Measurements from ENCODE around the gene SIRT2.
"Not testable (repeated sequence)": the region's sequence is repeated elsewhere in the genome, so short reads cannot be mapped to it uniquely, and the experiment has no call there.

Gene SIRT2

GRCh38 chr19:38856813-38857212, 42.6 kb downstream of the SIRT2 start:
- Histone ChIP-seq H4K20me1 (ENCODE audit: insufficient read depth, low read length, poor library complexity, severe bottlenecking) (no peaks in the 10 kb centered on the region), H3K4me1 (ENCODE audit: insufficient read depth, low read length, poor library complexity, severe bottlenecking) (peaks cover 9% of the 10 kb centered on the region), H3K4me3 (ENCODE audit: low read length, poor library complexity, severe bottlenecking) (no peak overlapping the region), H3K4me2 (ENCODE audit: low read depth, low read length, poor library complexity, severe bottlenecking) (no peak overlapping the region), H3K27me3 (ENCODE audit: insufficient read depth, low read length, poor library complexity, severe bottlenecking) (no peaks in the 10 kb centered on the region), H3K79me2 (ENCODE audit: insufficient read depth, low read length) (peaks cover 8% of the 10 kb centered on the region; the same call in 1 of the 2 replicates), H2AFZ (ENCODE audit: low read length) (no peak overlapping the region), H3K9me3 (ENCODE audit: insufficient read depth, low read depth, low read length) (no peaks in the 10 kb centered on the region), H3F3A (ENCODE audit: low read depth) (no peaks in the 10 kb centered on the region), H3K9me2 (replicated peaks; ENCODE audit: low read depth, low read length) (no peaks in the 10 kb centered on the region), H3K36me3 (ENCODE audit: insufficient read depth, low read length) (no peaks in the 10 kb centered on the region), H3K9ac (ENCODE audit: low read depth, low read length, poor library complexity, severe bottlenecking) (no peak overlapping the region)
- TF ChIP-seq EZH2phosphoT487 (IDR thresholded peaks at IDR 0.05; ENCODE audit: borderline replicate concordance): no peak
- TF ChIP-seq CTCF (conservative IDR thresholded peaks at IDR 0.05; ENCODE audit: low read length): no peak

GRCh38 chr19:38855751-38856150, 43.7 kb downstream of the SIRT2 start:
- H3K27me3 ChIP-seq (ENCODE audit: insufficient read depth, low read length, poor library complexity, severe bottlenecking); H3K4me2 ChIP-seq (ENCODE audit: low read depth, low read length, poor library complexity, severe bottlenecking); H3K9me2 ChIP-seq (replicated peaks; ENCODE audit: low read depth, low read length); H3K9me3 ChIP-seq (ENCODE audit: insufficient read depth, low read depth, low read length); H3K36me3 ChIP-seq (ENCODE audit: insufficient read depth, low read length); H3K9ac ChIP-seq (ENCODE audit: low read depth, low read length, poor library complexity, severe bottlenecking); H3K4me3 ChIP-seq (ENCODE audit: low read length, poor library complexity, severe bottlenecking); H4K20me1 ChIP-seq (ENCODE audit: insufficient read depth, low read length, poor library complexity, severe bottlenecking); H2AFZ ChIP-seq (ENCODE audit: low read length); H3F3A ChIP-seq (ENCODE audit: low read depth): not testable (repeated sequence)
- peaks cover 15% of the 10 kb centered on the region for H3K79me2 ChIP-seq (ENCODE audit: insufficient read depth, low read length)
- peaks cover 16% of the 10 kb centered on the region for H3K4me1 ChIP-seq (ENCODE audit: insufficient read depth, low read length, poor library complexity, severe bottlenecking)

GRCh38 chr19:38854961-38855360, 44.5 kb downstream of the SIRT2 start:
- H3K4me2 ChIP-seq (ENCODE audit: low read depth, low read length, poor library complexity, severe bottlenecking); H3K9me2 ChIP-seq (replicated peaks; ENCODE audit: low read depth, low read length); H3F3A ChIP-seq (ENCODE audit: low read depth); H3K27me3 ChIP-seq (ENCODE audit: insufficient read depth, low read length, poor library complexity, severe bottlenecking); H3K4me3 ChIP-seq (ENCODE audit: low read length, poor library complexity, severe bottlenecking); H2AFZ ChIP-seq (ENCODE audit: low read length); H3K9me3 ChIP-seq (ENCODE audit: insufficient read depth, low read depth, low read length); H3K9ac ChIP-seq (ENCODE audit: low read depth, low read length, poor library complexity, severe bottlenecking); H3K36me3 ChIP-seq (ENCODE audit: insufficient read depth, low read length); H4K20me1 ChIP-seq (ENCODE audit: insufficient read depth, low read length, poor library complexity, severe bottlenecking): not testable (repeated sequence)
- Histone ChIP-seq H3K4me1 (ENCODE audit: insufficient read depth, low read length, poor library complexity, severe bottlenecking) (peaks cover 17% of the 10 kb centered on the region), H3K79me2 (ENCODE audit: insufficient read depth, low read length) (peaks cover 15% of the 10 kb centered on the region)

GRCh38 chr19:38853214-38853613, 46.2 kb downstream of the SIRT2 start:
- Histone ChIP-seq H4K20me1 (ENCODE audit: insufficient read depth, low read length, poor library complexity, severe bottlenecking) (peaks cover 9% of the 10 kb centered on the region), H3K9me3 (ENCODE audit: insufficient read depth, low read depth, low read length) (no peaks in the 10 kb centered on the region), H2AFZ (ENCODE audit: low read length) (no peak overlapping the region), H3K9ac (ENCODE audit: low read depth, low read length, poor library complexity, severe bottlenecking) (peak overlapping the region; percentile 89), H3K79me2 (ENCODE audit: insufficient read depth, low read length) (peaks cover 25% of the 10 kb centered on the region), H3K27me3 (ENCODE audit: insufficient read depth, low read length, poor library complexity, severe bottlenecking) (peaks cover 4% of the 10 kb centered on the region), H3K9me2 (replicated peaks; ENCODE audit: low read depth, low read length) (no peaks in the 10 kb centered on the region), H3K4me3 (ENCODE audit: low read length, poor library complexity, severe bottlenecking) (peak overlapping the region; percentile 93), H3K4me1 (ENCODE audit: insufficient read depth, low read length, poor library complexity, severe bottlenecking) (peaks cover 17% of the 10 kb centered on the region), H3F3A (ENCODE audit: low read depth) (no peaks in the 10 kb centered on the region), H3K4me2 (ENCODE audit: low read depth, low read length, poor library complexity, severe bottlenecking) (peak overlapping the region; percentile 97), H3K36me3 (ENCODE audit: insufficient read depth, low read length) (0 out of 2 replicates have a peak, but pooled peaks cover 4% of the 10 kb centered on the region)
- no peak for TF ChIP-seq CTCF (conservative IDR thresholded peaks at IDR 0.05; ENCODE audit: low read length)
- TF ChIP-seq EZH2phosphoT487 (IDR thresholded peaks at IDR 0.05; ENCODE audit: borderline replicate concordance): no peak

All from Loucy (cell line).